Measurements from ENCODE around the gene TDRD3. TPM values are rescaled to one million over a fixed set of nuclear protein-coding genes. Genes with fewer than 3 reads are reported as not detected.

Gene TDRD3
- total and polyA plus RNA-seq, 9 donors: 23.5 to 37.4 (median 27.5) TPM

DNA sequence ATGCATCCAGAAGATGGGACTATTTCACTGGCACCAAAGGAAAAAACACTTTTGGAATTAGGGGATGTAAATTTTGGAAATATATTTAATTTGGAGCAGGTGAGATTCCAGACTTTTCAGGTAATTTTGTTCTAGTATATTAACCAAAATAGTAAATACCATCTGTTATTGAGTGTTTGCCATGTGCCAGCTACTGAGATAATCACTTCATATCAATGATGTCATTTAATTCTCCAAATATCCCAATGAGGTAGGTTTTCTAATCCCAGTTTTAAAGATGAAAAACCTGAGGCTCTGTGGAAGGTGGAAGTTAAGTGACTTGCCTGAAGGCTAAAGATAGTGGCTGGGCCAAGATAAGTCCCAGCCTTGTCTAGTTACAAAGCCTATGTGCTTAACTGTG, 95.2 kb downstream of the TDRD3 start:
- Histone ChIP-seq H3K4me1 (ENCODE audit: control insufficient read depth, insufficient read depth, low read length) (no peaks in the 10 kb centered on the region), H3K27me3 (ENCODE audit: control insufficient read depth, insufficient read depth, low read length) (no peaks in the 10 kb centered on the region), H3K4me3 (ENCODE audit: low read length) (no peak overlapping the region), H3K9me3 (replicated peaks; ENCODE audit: control insufficient read depth, low read depth, low read length) (no peaks in the 10 kb centered on the region), H3K27ac (ENCODE audit: low read length) (no peak overlapping the region), H3K36me3 (ENCODE audit: control insufficient read depth, insufficient read depth, low read length) (peaks cover 22% of the 10 kb centered on the region)
- DNase-seq: no peak

DNA sequence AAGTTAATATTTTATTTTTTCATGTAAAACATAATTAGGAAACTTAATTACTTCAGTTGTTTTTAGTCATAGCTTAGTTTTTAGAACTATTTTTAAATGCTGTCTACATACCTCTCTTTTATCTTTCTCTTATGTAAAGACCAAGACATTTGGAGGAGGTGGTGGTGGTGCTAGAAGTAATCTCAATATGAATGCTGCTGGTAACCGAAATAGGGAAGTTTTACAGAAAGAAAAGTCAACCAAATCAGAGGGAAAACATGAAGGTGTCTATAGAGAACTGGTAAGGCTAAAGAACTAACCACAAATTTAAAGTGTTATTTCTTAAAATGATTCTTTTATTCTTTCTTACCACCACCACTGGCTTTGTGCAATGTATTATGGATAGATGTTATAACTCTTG, 97.3 kb downstream of the TDRD3 start:
- no peak overlapping the region for H3K4me3 ChIP-seq (ENCODE audit: low read length)
- no peaks in the 10 kb centered on the region for H3K4me1 ChIP-seq (ENCODE audit: control insufficient read depth, insufficient read depth, low read length)
- peaks cover 20% of the 10 kb centered on the region for H3K36me3 ChIP-seq (ENCODE audit: control insufficient read depth, insufficient read depth, low read length)
- DNase-seq: no peak
- H3K9me3 ChIP-seq (replicated peaks; ENCODE audit: control insufficient read depth, low read depth, low read length): peaks cover 7% of the 10 kb centered on the region
- H3K27ac ChIP-seq (ENCODE audit: low read length): no peak overlapping the region
- no peaks in the 10 kb centered on the region for H3K27me3 ChIP-seq (ENCODE audit: control insufficient read depth, insufficient read depth, low read length)
- WGBS (ENCODE audit: insufficient coverage): no CpG with 5 or more reads among the region's 1 CpG

DNA sequence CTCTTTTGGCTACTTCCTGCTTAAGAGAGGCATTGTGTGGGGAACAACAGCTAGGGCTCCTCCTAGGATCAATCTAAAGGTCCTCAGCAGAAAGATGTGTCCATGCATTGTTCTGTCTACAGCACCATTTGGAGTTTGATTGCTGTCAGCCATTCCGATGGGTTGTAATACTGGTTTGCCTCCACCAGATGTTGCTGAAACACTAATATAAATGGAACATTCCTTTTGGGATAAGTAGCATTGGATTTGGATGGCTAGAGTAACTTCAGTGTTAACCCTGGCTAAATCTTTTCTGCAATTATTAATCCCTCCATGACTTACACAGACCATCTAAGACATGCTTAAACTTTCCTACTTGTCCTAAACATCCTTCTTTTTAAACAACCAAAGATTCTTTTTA, 104.2 kb downstream of the TDRD3 start:
- WGBS (ENCODE audit: insufficient coverage): no CpG with 5 or more reads among the region's 1 CpG
- Histone ChIP-seq H3K27ac (ENCODE audit: low read length) (no peak overlapping the region), H3K4me3 (ENCODE audit: low read length) (no peak overlapping the region), H3K9me3 (replicated peaks; ENCODE audit: control insufficient read depth, low read depth, low read length) (peaks cover 41% of the 10 kb centered on the region), H3K4me1 (ENCODE audit: control insufficient read depth, insufficient read depth, low read length) (no peaks in the 10 kb centered on the region), H3K27me3 (ENCODE audit: control insufficient read depth, insufficient read depth, low read length) (no peaks in the 10 kb centered on the region), H3K36me3 (ENCODE audit: control insufficient read depth, insufficient read depth, low read length) (peaks cover 32% of the 10 kb centered on the region)
- no peak for DNase-seq

DNA sequence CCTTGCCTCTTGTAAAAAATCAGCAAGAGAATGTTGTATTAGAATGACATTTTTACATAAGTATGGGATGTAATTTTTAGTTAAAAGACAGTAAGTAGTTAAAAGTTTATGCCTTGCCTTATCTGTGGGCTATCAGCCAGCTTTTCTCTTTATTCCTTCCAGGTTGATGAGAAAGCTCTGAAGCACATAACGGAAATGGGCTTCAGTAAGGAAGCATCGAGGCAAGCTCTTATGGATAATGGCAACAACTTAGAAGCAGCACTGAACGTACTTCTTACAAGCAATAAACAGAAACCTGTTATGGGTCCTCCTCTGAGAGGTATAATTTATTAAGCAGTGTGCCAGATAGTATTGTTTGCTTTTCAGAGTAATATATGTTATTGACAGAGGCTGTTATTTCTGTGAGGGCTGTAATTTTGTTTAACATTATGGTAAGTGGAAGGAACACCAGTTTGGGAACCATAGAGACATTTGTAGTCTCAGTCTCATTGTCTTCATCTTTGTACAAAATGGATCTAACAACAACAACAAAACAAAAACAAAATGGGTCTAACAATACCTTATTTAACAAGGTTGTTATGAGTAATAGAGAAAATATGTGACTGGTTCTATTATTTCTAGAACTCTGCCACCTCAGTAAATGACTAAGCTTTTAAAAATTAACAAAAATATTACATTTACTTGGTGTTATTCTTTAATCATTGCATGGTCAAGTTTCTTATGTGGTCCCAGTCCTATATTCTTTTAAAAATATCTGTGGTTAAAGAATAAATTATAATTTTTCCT, 112.8 kb downstream of the TDRD3 start:
- Histone ChIP-seq H3K4me1 (ENCODE audit: control insufficient read depth, insufficient read depth, low read length) (no peaks in the 10 kb centered on the region), H3K27ac (ENCODE audit: low read length) (no peak overlapping the region), H3K36me3 (ENCODE audit: control insufficient read depth, insufficient read depth, low read length) (peaks cover 16% of the 10 kb centered on the region), H3K4me3 (ENCODE audit: low read length) (no peak overlapping the region), H3K27me3 (ENCODE audit: control insufficient read depth, insufficient read depth, low read length) (no peaks in the 10 kb centered on the region), H3K9me3 (replicated peaks; ENCODE audit: control insufficient read depth, low read depth, low read length) (peaks cover 15% of the 10 kb centered on the region)
- WGBS (ENCODE audit: insufficient coverage): no CpG with 5 or more reads among the region's 3 CpGs
- no peak for DNase-seq

DNA sequence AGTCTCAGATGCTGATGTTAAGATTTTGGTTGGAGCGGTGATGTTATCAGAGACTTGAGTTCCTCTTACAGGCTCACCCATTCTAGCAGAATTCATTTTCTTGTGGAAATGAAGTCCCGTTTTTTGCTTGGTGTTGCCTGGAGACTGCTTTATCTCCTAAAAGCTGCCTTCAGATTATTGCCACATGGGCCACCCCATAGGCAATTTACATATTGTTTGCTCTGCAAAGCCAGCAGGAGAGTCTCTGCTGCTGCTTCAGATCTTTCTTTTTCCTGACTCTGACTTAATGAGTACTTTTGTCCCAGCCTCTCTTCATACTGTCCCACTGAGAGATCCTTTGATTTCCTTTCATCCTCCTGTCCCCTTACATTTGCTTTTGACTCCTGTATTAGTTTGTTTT, 114.6 kb downstream of the TDRD3 start:
- Histone ChIP-seq H3K4me3 (ENCODE audit: low read length) (no peak overlapping the region), H3K36me3 (ENCODE audit: control insufficient read depth, insufficient read depth, low read length) (peaks cover 12% of the 10 kb centered on the region), H3K27me3 (ENCODE audit: control insufficient read depth, insufficient read depth, low read length) (no peaks in the 10 kb centered on the region), H3K9me3 (replicated peaks; ENCODE audit: control insufficient read depth, low read depth, low read length) (peaks cover 7% of the 10 kb centered on the region), H3K4me1 (ENCODE audit: control insufficient read depth, insufficient read depth, low read length) (no peaks in the 10 kb centered on the region), H3K27ac (ENCODE audit: low read length) (no peak overlapping the region)
- 78% methylated on average over 1 of the region's 2 CpGs for WGBS (ENCODE audit: insufficient coverage)
- DNase-seq: no peak

DNA sequence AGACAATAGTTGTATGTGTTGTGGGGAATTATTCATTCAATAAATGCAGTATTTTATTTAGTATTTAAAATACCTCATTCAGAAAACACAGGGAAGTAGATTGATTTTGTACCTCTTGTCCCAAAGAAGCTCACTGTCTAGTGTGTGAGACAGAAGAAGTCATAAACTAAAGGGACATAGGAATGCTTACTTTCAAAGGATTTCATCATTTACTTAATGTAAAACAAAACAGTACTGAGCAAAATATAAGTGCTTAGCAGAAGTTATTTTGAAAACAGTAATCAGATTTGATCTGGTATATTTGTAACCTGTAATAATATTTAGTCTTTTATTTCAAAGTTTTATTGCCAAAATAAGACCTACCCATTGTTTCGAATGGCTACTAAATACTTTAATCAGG, 117.9 kb downstream of the TDRD3 start:
- no peak overlapping the region for H3K4me3 ChIP-seq (ENCODE audit: low read length)
- H3K9me3 ChIP-seq (replicated peaks; ENCODE audit: control insufficient read depth, low read depth, low read length): peaks cover 7% of the 10 kb centered on the region
- no peak overlapping the region for H3K27ac ChIP-seq (ENCODE audit: low read length)
- H3K4me1 ChIP-seq (ENCODE audit: control insufficient read depth, insufficient read depth, low read length): no peaks in the 10 kb centered on the region
- WGBS (ENCODE audit: insufficient coverage): no CpG with 5 or more reads among the region's 1 CpG
- DNase-seq: no peak
- peaks cover 12% of the 10 kb centered on the region for H3K36me3 ChIP-seq (ENCODE audit: control insufficient read depth, insufficient read depth, low read length)
- H3K27me3 ChIP-seq (ENCODE audit: control insufficient read depth, insufficient read depth, low read length): no peaks in the 10 kb centered on the region

DNA sequence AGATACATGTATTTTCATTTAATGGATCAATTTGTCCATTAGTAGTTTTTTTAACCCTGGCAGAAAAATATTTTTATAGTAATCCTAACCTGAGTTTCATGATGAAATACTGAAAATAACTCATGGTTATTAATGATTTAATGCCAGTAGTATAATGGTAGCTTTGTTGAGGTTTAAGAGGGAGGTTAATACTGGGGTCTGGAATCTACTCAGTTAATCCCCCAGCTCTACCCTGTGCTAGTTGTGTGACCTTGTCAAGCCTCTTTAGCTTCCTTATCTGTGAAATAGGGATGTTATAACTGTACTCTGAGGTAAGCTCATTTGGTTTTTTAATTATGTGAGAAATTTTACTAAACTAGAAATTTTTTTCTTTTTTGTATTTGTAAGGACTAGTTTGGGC, 122.5 kb downstream of the TDRD3 start:
- no peak overlapping the region for H3K27ac ChIP-seq (ENCODE audit: low read length)
- peaks cover 2% of the 10 kb centered on the region for H3K36me3 ChIP-seq (ENCODE audit: control insufficient read depth, insufficient read depth, low read length)
- H3K4me3 ChIP-seq (ENCODE audit: low read length): no peak overlapping the region
- H3K4me1 ChIP-seq (ENCODE audit: control insufficient read depth, insufficient read depth, low read length): no peaks in the 10 kb centered on the region
- H3K9me3 ChIP-seq (replicated peaks; ENCODE audit: control insufficient read depth, low read depth, low read length): no peaks in the 10 kb centered on the region
- DNase-seq: no peak
- H3K27me3 ChIP-seq (ENCODE audit: control insufficient read depth, insufficient read depth, low read length): no peaks in the 10 kb centered on the region

DNA sequence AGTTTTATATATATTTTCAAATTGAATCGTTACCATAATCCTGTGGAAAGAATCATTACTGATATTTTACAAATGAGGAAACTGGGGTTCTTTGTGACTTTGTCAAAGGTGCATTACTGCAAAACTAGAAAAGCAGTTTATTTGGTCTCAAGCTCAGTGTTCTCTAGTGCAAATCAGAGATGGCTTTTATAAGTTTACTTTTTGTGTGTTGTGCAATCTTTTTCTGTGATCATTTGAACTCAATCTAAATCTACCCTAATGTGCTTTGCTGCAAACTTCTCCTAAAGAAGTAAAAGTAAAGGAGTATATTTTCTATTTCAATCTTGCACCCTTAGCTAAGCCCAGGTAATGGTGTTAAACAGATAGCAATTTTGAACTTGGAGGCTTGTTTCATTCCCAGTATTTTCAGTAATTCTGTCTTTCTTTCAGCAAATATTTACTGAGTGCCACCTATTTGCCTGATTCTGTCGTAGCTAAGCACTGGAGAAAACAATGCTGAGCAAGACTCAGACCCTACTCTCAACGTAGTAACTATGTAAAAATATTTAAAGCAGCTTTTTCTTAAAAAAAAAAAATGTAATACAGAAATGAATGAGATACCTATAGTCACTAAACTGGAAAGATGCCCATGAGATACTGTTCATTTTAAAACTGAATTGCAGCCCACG, 124.0 kb downstream of the TDRD3 start:
- 20% methylated on average over 1 of the region's 4 CpGs for WGBS (ENCODE audit: insufficient coverage)
- Histone ChIP-seq H3K27ac (ENCODE audit: low read length) (no peak overlapping the region), H3K9me3 (replicated peaks; ENCODE audit: control insufficient read depth, low read depth, low read length) (no peaks in the 10 kb centered on the region), H3K27me3 (ENCODE audit: control insufficient read depth, insufficient read depth, low read length) (no peaks in the 10 kb centered on the region), H3K4me3 (ENCODE audit: low read length) (no peak overlapping the region), H3K4me1 (ENCODE audit: control insufficient read depth, insufficient read depth, low read length) (no peaks in the 10 kb centered on the region), H3K36me3 (ENCODE audit: control insufficient read depth, insufficient read depth, low read length) (peaks cover 2% of the 10 kb centered on the region)
- DNase-seq: no peak

DNA sequence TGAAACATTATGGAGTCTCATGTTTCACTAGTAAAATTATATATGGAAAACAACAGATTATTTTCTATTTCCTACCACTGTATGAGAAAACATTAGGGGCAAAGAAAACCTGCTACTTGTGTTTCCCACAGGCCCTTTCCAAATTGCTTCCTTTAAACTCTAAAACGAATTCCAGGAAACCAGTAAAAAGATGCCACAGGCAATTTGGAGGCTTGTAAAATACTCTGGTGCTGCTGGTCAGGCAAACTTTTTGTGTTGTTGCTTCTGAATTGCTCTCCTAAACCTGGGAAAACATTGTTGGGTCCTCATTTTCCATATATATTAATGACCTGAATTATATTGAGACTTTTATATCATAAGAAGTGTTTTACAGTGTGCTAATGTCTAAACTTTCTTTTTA, 141.5 kb downstream of the TDRD3 start:
- H3K27me3 ChIP-seq (ENCODE audit: control insufficient read depth, insufficient read depth, low read length): no peaks in the 10 kb centered on the region
- H3K9me3 ChIP-seq (replicated peaks; ENCODE audit: control insufficient read depth, low read depth, low read length): no peaks in the 10 kb centered on the region
- H3K27ac ChIP-seq (ENCODE audit: low read length): no peak overlapping the region
- no peak overlapping the region for H3K4me3 ChIP-seq (ENCODE audit: low read length)
- no CpG with 5 or more reads among the region's 1 CpG for WGBS (ENCODE audit: insufficient coverage)
- no peaks in the 10 kb centered on the region for H3K36me3 ChIP-seq (ENCODE audit: control insufficient read depth, insufficient read depth, low read length)
- no peaks in the 10 kb centered on the region for H3K4me1 ChIP-seq (ENCODE audit: control insufficient read depth, insufficient read depth, low read length)
- no peak for DNase-seq

DNA sequence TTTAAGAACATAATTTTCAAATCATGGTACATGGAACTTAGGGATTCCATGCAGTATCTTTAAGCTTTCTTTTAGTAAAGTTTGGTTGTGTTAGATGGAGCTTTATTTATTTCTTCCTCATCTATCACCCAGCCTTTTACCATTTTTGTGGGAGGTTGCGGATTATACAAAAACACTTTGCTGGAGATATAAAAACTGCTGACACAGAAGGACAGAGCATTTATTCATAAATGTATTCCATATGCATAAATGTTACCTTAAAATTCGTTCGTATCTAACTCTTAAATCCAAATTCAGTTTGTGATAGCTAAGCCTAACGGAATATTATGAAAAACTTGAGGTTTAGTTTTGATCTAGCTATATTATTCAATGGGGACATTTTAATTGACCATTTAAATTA, 143.3 kb downstream of the TDRD3 start:
- no peaks in the 10 kb centered on the region for H3K4me1 ChIP-seq (ENCODE audit: control insufficient read depth, insufficient read depth, low read length)
- no peaks in the 10 kb centered on the region for H3K27me3 ChIP-seq (ENCODE audit: control insufficient read depth, insufficient read depth, low read length)
- DNase-seq: no peak
- WGBS (ENCODE audit: insufficient coverage): no CpG with 5 or more reads among the region's 4 CpGs
- no peaks in the 10 kb centered on the region for H3K36me3 ChIP-seq (ENCODE audit: control insufficient read depth, insufficient read depth, low read length)
- no peaks in the 10 kb centered on the region for H3K9me3 ChIP-seq (replicated peaks; ENCODE audit: control insufficient read depth, low read depth, low read length)
- no peak overlapping the region for H3K4me3 ChIP-seq (ENCODE audit: low read length)
- H3K27ac ChIP-seq (ENCODE audit: low read length): no peak overlapping the region
